Fibroblast of lung (primary cell): Measurements from ENCODE around the gene GDPGP1. TPM values are rescaled to one million over a fixed set of nuclear protein-coding genes. Genes with fewer than 3 reads are reported as not detected.

Experiments
- DNase-seq, 2 donors: peaks; one replicate each; pipeline versions ENCODE4 v3.0.0 to v3.0.0-alpha.2; 2010; ENCODE audit warnings: low read depth in 2 of 2
- H2AFZ ChIP-seq: 2 replicates; pipeline ENCODE4 v1.5.1; 2012; ENCODE audit warnings: low read length, control low read depth, inconsistent platforms
- H3K27ac ChIP-seq: 2 replicates; pipeline ENCODE4 v1.5.1; 2011; ENCODE audit warnings: low read length, control low read depth; ENCODE audit not compliant: insufficient read depth
- H3K27me3 ChIP-seq: 2 replicates; pipeline ENCODE4 v1.5.1; 2011; ENCODE audit warnings: mild to moderate bottlenecking, low read length; ENCODE audit not compliant: control insufficient read depth, insufficient read depth
- H3K36me3 ChIP-seq: 2 replicates; pipeline ENCODE4 v1.5.1; 2011; ENCODE audit warnings: low read length; ENCODE audit not compliant: control insufficient read depth, insufficient read depth
- H3K4me1 ChIP-seq: 2 replicates; pipeline ENCODE4 v1.5.1; 2011; ENCODE audit warnings: low read length; ENCODE audit not compliant: control insufficient read depth, insufficient read depth; ENCODE audit errors: extremely low read depth
- H3K4me2 ChIP-seq: 2 replicates; pipeline ENCODE4 v1.5.1; 2011; ENCODE audit warnings: low read length, control low read depth; ENCODE audit not compliant: insufficient read depth; ENCODE audit errors: extremely low read depth
- H3K4me3 ChIP-seq, 4 experiments: fragments of 200-600 bp in 1 of 4; sonication (generic) in 1 of 4; replicated peaks in 1 of 4; 2 replicates each; pipeline ENCODE4 v1.5.1; 2011 to 2016; ENCODE audit warnings: low read length in 4 of 4, low read depth in 3 of 4, mild to moderate bottlenecking in 3 of 4, control low read depth in 2 of 4, inconsistent platforms in 1 of 4, mixed read lengths in 1 of 4; ENCODE audit not compliant: insufficient read depth in 1 of 4; ENCODE audit errors: control extremely low read depth in 1 of 4
- H3K79me2 ChIP-seq: 2 replicates; pipeline ENCODE4 v1.5.1; 2012; ENCODE audit warnings: mild to moderate bottlenecking, low read length, inconsistent platforms; ENCODE audit not compliant: control insufficient read depth, insufficient read depth
- H3K9ac ChIP-seq: 2 replicates; pipeline ENCODE4 v1.5.1; 2011; ENCODE audit warnings: mild to moderate bottlenecking, low read length, control low read depth; ENCODE audit not compliant: insufficient read depth
- H3K9me3 ChIP-seq: 2 replicates; pipeline ENCODE4 v1.5.1; 2012; ENCODE audit warnings: low read depth, low read length; ENCODE audit not compliant: control insufficient read depth, insufficient read depth
- H4K20me1 ChIP-seq: 2 replicates; pipeline ENCODE4 v1.5.1; 2011; ENCODE audit warnings: low read length; ENCODE audit not compliant: control insufficient read depth, insufficient read depth; ENCODE audit errors: extremely low read depth
- CTCF ChIP-seq, 2 donors: IDR thresholded peaks in 1 of 2; conservative IDR thresholded peaks in 1 of 2; 1 replicate in 1 of 2; 2 replicates in 1 of 2; pipeline ENCODE4 v1.5.1; 2011 to 2012; ENCODE audit warnings: low read length in 2 of 2, control low read depth in 1 of 2, inconsistent platforms in 1 of 2, low read depth in 1 of 2, mild to moderate bottlenecking in 1 of 2
- EZH2 ChIP-seq: IDR thresholded peaks from 2 replicates; pipeline ENCODE4 v1.5.1; 2012; ENCODE audit warnings: low read length, control low read depth, mild to moderate bottlenecking; ENCODE audit errors: missing control alignments
- polyA plus RNA-seq, 2 donors: library from polyadenylated mRNA; depleted of rRNA in 1 of 2; stranded (reverse) in 1 of 2; unstranded in 1 of 2; fragments of >200 nt; gene quantifications; 2 replicates each; pipeline ENCODE4 v1.2.1, GENCODE V29; 2011 to 2012; ENCODE audit warnings: missing spikeins in 1 of 2
- total RNA-seq: library from RNA; depleted of rRNA; stranded (reverse); fragments of >200 nt; gene quantifications from 2 replicates; pipeline ENCODE4 v1.2.1, GENCODE V29; 2014

The GDPGP1 gene
- total and polyA plus RNA-seq, 2 donors (not counting 1 experiment from before 2014, with no cell fraction given): 1.9 to 9.7 TPM

DNA sequence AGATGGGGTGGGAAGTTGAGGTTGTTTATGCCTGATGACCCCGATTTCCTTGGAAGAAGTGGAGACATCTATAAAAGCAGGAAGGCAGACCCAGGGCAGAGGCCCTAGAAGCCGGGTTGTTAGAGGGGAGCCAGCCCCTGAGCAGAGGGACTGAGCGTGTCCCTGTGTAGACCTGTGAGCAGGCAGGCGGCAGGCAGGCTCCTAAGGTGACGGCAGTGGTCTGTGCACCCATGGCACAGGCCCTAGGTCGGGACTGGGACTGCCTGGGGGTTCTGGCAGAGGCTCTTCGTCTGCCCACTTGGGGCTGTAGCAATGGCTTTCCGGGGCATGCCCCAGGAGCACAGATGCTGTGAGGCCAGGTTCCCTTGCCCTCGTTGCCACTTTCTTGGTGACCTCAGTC lies 23.0 kb upstream of the GDPGP1 start:
- DNase-seq: no peak
- Histone ChIP-seq H3K27me3 (no peaks in the 10 kb centered on the region), H3K36me3 (no peaks in the 10 kb centered on the region), H3K4me2 (no peak overlapping the region), H2AFZ (no peak overlapping the region), H3K9me3 (no peaks in the 10 kb centered on the region), H3K79me2 (no peaks in the 10 kb centered on the region), H3K4me1 (no peaks in the 10 kb centered on the region), H4K20me1 (no peaks in the 10 kb centered on the region), H3K27ac (no peak overlapping the region), H3K9ac (no peak overlapping the region), H3K4me3 (no peak overlapping the region)
- TF ChIP-seq EZH2: no peak

GRCh38 chr15:90211440-90212143 lies 22.4 kb upstream of the GDPGP1 start:
- Histone ChIP-seq H3K4me2 (no peak overlapping the region), H3K36me3 (no peaks in the 10 kb centered on the region), H2AFZ (no peak overlapping the region), H3K27me3 (no peaks in the 10 kb centered on the region), H4K20me1 (no peaks in the 10 kb centered on the region), H3K79me2 (no peaks in the 10 kb centered on the region), H3K4me3 (no peak overlapping the region), H3K9me3 (no peaks in the 10 kb centered on the region), H3K27ac (no peak overlapping the region), H3K9ac (no peak overlapping the region), H3K4me1 (no peaks in the 10 kb centered on the region)
- peak; percentile 52 to 81 for DNase-seq
- TF ChIP-seq EZH2 (no peak), CTCF (conservative IDR thresholded peaks at IDR 0.05 in 1 of 2, IDR thresholded peaks at IDR 0.05 in 1 of 2; ENCODE audit: low read depth in 1 of 2, low read length in 2 of 2) (no peak)

DNA sequence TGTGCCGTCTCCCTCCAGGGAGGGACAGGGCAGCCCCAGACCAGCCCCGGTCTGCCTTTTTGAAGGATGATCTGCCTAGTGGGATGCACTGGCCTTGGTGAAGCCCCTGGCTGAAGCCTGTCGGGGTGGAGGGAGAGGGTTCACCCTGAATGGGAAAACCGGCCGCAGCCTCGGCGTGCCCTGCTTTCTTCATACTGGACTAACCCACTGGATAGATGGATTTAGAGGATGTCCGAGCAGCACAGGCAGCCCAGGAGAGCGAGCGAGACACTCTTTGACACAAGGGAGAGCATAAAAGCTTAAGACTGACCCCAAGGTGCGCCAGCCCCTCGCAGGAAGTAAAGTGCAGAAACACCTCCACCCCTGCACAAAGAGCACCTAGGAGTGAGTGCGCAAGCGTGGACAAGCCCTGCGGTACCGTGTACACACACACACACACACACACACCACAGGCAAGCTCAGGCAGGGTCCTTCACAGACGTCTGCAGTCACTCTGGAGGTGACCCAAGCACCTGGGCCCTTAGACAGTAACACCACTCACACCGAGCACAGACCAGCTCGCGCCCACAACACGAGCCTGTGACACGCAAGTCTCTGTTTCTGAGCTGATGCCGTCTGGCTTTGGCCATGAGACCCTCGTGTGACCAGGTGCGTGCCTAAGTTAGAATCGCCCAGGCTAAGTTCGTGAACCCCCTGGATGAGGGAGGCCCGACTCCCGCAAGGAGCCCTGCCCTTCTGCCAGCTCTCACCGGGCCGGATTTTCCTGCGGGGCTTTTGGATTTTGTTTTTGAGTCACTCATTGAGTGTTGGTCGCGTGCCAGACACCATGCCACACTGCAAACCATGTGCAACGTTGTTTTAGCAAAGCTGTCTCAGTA lies 21.5 kb upstream of the GDPGP1 start:
- no peak overlapping the region for H3K27ac ChIP-seq
- no peaks in the 10 kb centered on the region for H3K9me3 ChIP-seq
- no peak for DNase-seq
- no peak overlapping the region for H3K4me2 ChIP-seq
- H3K4me1 ChIP-seq: no peaks in the 10 kb centered on the region
- H3K27me3 ChIP-seq: no peaks in the 10 kb centered on the region
- no peak overlapping the region for H3K4me3 ChIP-seq
- no peak overlapping the region for H2AFZ ChIP-seq
- TF ChIP-seq CTCF (conservative IDR thresholded peaks at IDR 0.05 in 1 of 2, IDR thresholded peaks at IDR 0.05 in 1 of 2; ENCODE audit: low read depth in 1 of 2, low read length in 2 of 2) (no peak), EZH2 (no peak)
- no peaks in the 10 kb centered on the region for H3K79me2 ChIP-seq
- H3K36me3 ChIP-seq: no peaks in the 10 kb centered on the region
- no peaks in the 10 kb centered on the region for H4K20me1 ChIP-seq
- no peak overlapping the region for H3K9ac ChIP-seq
